HG03354 (cell line): ENCODE data around the gene PHACTR2.
"Not testable (repeated sequence)": the region's sequence is repeated elsewhere in the genome, so short reads cannot be mapped to it uniquely, and the experiment has no call there.

Source experiments
- ATAC-seq: cut with Tn5 transposase; IDR thresholded peaks from one replicate; pipeline ENCODE4 v1.9.1; 2021; ENCODE audit warnings: mild to moderate bottlenecking; ENCODE audit not compliant: unreplicated experiment, poor library complexity, severe bottlenecking

PHACTR2 gene

GRCh38 chr6:143733510-143733909, 55.7 kb downstream of the PHACTR2 start:
- no peak for ATAC-seq

- ATAC-seq, result no peak
These were observed 56.9 kb downstream of the PHACTR2 start for GRCh38 chr6:143734641-143735063.

GRCh38 chr6:143738072-143738690, 60.4 kb downstream of the PHACTR2 start:
- ATAC-seq, result not testable (repeated sequence)

GRCh38 chr6:143739341-143739851, 61.6 kb downstream of the PHACTR2 start:
- no peak for ATAC-seq

- no peak for ATAC-seq
These were observed 62.4 kb downstream of the PHACTR2 start for GRCh38 chr6:143740213-143740612.

- ATAC-seq, result no peak
These were observed 63.7 kb downstream of the PHACTR2 start for GRCh38 chr6:143741480-143741879.

- no peak for ATAC-seq
These were observed 64.5 kb downstream of the PHACTR2 start for GRCh38 chr6:143742070-143742954.

GRCh38 chr6:143742955-143743255, 65.1 kb downstream of the PHACTR2 start:
- no peak for ATAC-seq

GRCh38 chr6:143743301-143744166, 65.8 kb downstream of the PHACTR2 start:
- ATAC-seq, result no peak

GRCh38 chr6:143744551-143745165, 66.9 kb downstream of the PHACTR2 start:
- no peak for ATAC-seq

- ATAC-seq, result no peak
These were observed 67.7 kb downstream of the PHACTR2 start for GRCh38 chr6:143745166-143746133.

GRCh38 chr6:143746202-143747119, 68.7 kb downstream of the PHACTR2 start:
- no peak for ATAC-seq

GRCh38 chr6:143747347-143747842, 69.6 kb downstream of the PHACTR2 start:
- no peak for ATAC-seq

GRCh38 chr6:143749891-143750290, 72.1 kb downstream of the PHACTR2 start:
- ATAC-seq, result no peak

GRCh38 chr6:143750877-143751276, 73.1 kb downstream of the PHACTR2 start:
- ATAC-seq, result no peak

- no peak for ATAC-seq
These were observed 74.7 kb downstream of the PHACTR2 start for GRCh38 chr6:143752459-143752858.

- ATAC-seq, result no peak
These were observed 75.9 kb downstream of the PHACTR2 start for GRCh38 chr6:143753678-143754077.
